Measurements from ENCODE around the gene TMEM120B. TPM values are rescaled to one million over a fixed set of nuclear protein-coding genes. Genes with fewer than 3 reads are reported as not detected.

The TMEM120B gene
- total and polyA plus RNA-seq, 2 of the 13 experiments (the other 11 are each of a cell fraction or from before 2014, with no cell fraction given): 7.1 to 12.9 TPM

GRCh38 chr12:121791671-121792551, 79.4 kb downstream of the TMEM120B start:
- peaks cover 95% of the 10 kb centered on the region for H3K4me1 ChIP-seq (ENCODE audit: insufficient read depth, low read length)
- peak overlapping the region; percentile 95 for H3K4me2 ChIP-seq (ENCODE audit: low read depth, low read length)
- in situ Hi-C loops (cut with HindIII; ENCODE audit: extremely low pct_ligation_motif_present, low pct_unique_long_range_greater_than_20kb) (loop anchor here (5.0 kb wide), 1 partner anchor 95 kb away; the partner anchor contains the start of gene PSMD9), intact Hi-C loops (cut with micrococcal nuclease; ENCODE audit: unreplicated experiment) (loop anchor here (5.0 kb wide), 1 partner anchor 95 kb away; no protein-coding TSS in a partner anchor)
- peaks cover 41% of the 10 kb centered on the region for H3K79me2 ChIP-seq (ENCODE audit: insufficient read depth, low read length)
- ChIA-PET POLR2A (interaction anchor here (0.6 to 14.0 kb wide), 7 partner anchors 10 to 131 kb away, joined by 3 to 393 read pairs (median 4); partner anchors contain the start of genes PSMD9 and SETD1B), CTCF (ENCODE audit: low intra/inter-chr PET ratio, low total read pairs) (interaction anchor here (2.6 to 3.9 kb wide), 3 partner anchors 14 to 94 kb away, joined by 12 to 89 read pairs (median 66); no protein-coding TSS in a partner anchor)
- BruUV-seq (replicated peaks): no TSS peak
- H3K4me3 ChIP-seq (replicated peaks in 1 of 3; ENCODE audit: insufficient read depth in 1 of 3, low read depth in 2 of 3, low read length in 3 of 3): peak overlapping the region; percentile 71 to 79 (median 71)
- peaks cover 0 to 3% of the 10 kb centered on the region in 2 experiments; a peak in 3 of 5 replicates for H3K36me3 ChIP-seq (replicated peaks in 1 of 2; ENCODE audit: control insufficient read depth in 1 of 2, insufficient read depth in 2 of 2, low read length in 2 of 2)
- peak; percentile 29 for ATAC-seq
- peaks cover 11% of the 10 kb centered on the region; the same call in 1 of the 2 replicates for H4K20me1 ChIP-seq (ENCODE audit: insufficient read depth, low read length)
- WGBS (ENCODE audit: low lambda C conversion rate): 0% methylated on average over 4 of the region's 14 CpGs
- H3K27ac ChIP-seq (ENCODE audit: extremely low read length, insufficient read depth, low read length): peak overlapping the region; percentile 85
- H3K9ac ChIP-seq (ENCODE audit: insufficient read depth, low read depth, low read length): peak overlapping the region; percentile 82
- peak; percentile 96 for FAIRE-seq
- DNase-seq (ENCODE audit: low spot score): peak; percentile 91
- H3K27me3 ChIP-seq (ENCODE audit: control insufficient read depth in 1 of 2, insufficient read depth in 2 of 2, low read length in 2 of 2): no peaks in the 10 kb centered on the region
- no peak overlapping the region for H2AFZ ChIP-seq (ENCODE audit: low read length)
- H3K9me3 ChIP-seq (ENCODE audit: low read length): no peaks in the 10 kb centered on the region
- TF ChIP-seq RXRA (CRISPR knock-in tag; IDR thresholded peaks at IDR 0.05) (peak; percentile 96), EED (CRISPR knock-in tag; IDR thresholded peaks at IDR 0.05) (no peak), FOXO4 (CRISPR knock-in tag; conservative IDR thresholded peaks at IDR 0.05) (no peak), KMT2B (CRISPR knock-in tag; IDR thresholded peaks at IDR 0.05) (no peak), ZNF350 (CRISPR knock-in tag; IDR thresholded peaks at IDR 0.05; ENCODE audit: borderline replicate concordance, low read depth) (no peak), ZNF800 (CRISPR knock-in tag; IDR thresholded peaks at IDR 0.05) (no peak), HOXD1 (CRISPR knock-in tag; IDR thresholded peaks at IDR 0.05) (no peak; the same call in 1 of the 2 replicates), ZNF101 (CRISPR knock-in tag; IDR thresholded peaks at IDR 0.05; ENCODE audit: borderline replicate concordance, low read depth) (no peak), MEIS1 (CRISPR knock-in tag; IDR thresholded peaks at IDR 0.05; ENCODE audit: borderline replicate concordance) (no peak), SMAD3 (CRISPR knock-in tag; IDR thresholded peaks at IDR 0.05) (no peak), STAT6 (CRISPR knock-in tag; IDR thresholded peaks at IDR 0.05; ENCODE audit: borderline replicate concordance) (no peak)
